Neural progenitor cell (in vitro differentiated cells): ENCODE measurements around the gene SMARCC2. TPM values are rescaled to one million over a fixed set of nuclear protein-coding genes. Genes with fewer than 3 reads are reported as not detected.
"Not testable (repeated sequence)": the region's sequence is repeated elsewhere in the genome, so short reads cannot be mapped to it uniquely, and the experiment has no call there.

Experiments
- DNase-seq: peaks from one replicate; pipeline ENCODE4 v3.0.0-alpha.2; 2016; ENCODE audit warnings: low spot score
- H2AFZ ChIP-seq: fragments of 200-600 bp; sonication (generic); replicated peaks from 2 replicates; pipeline ENCODE4 v1.6.1; 2016; ENCODE audit warnings: antibody characterized with exemption
- H3F3A ChIP-seq: fragments of 200-600 bp; sonication (generic); 2 replicates; pipeline ENCODE4 v1.6.1; 2016; ENCODE audit warnings: antibody characterized with exemption, low read depth
- H3K27ac ChIP-seq: fragments of 200-600 bp; sonication (generic); 2 replicates; pipeline ENCODE4 v1.5.1; 2016; ENCODE audit warnings: mild to moderate bottlenecking
- H3K27me3 ChIP-seq: fragments of 200-600 bp; sonication (generic); 2 replicates; pipeline ENCODE4 v1.6.1; 2016; ENCODE audit warnings: mild to moderate bottlenecking, moderate library complexity
- H3K36me3 ChIP-seq: fragments of 200-600 bp; sonication (generic); 2 replicates; pipeline ENCODE4 v1.5.1; 2016
- H3K4me1 ChIP-seq: fragments of 200-600 bp; sonication (generic); 2 replicates; pipeline ENCODE4 v1.6.1; 2016; ENCODE audit warnings: mixed run types
- H3K4me2 ChIP-seq: fragments of 200-600 bp; sonication (generic); 2 replicates; pipeline ENCODE4 v1.6.1; 2016
- H3K4me3 ChIP-seq: fragments of 200-600 bp; sonication (generic); 2 replicates; pipeline ENCODE4 v1.5.1; 2016
- H3K79me2 ChIP-seq: fragments of 200-600 bp; sonication (generic); 2 replicates; pipeline ENCODE4 v1.6.1; 2016; ENCODE audit warnings: low read depth
- H3K9ac ChIP-seq: fragments of 200-600 bp; sonication (generic); 2 replicates; pipeline ENCODE4 v1.6.1; 2016
- H3K9me3 ChIP-seq: fragments of 200-600 bp; sonication (generic); 2 replicates; pipeline ENCODE4 v1.5.1; 2016; ENCODE audit warnings: low read depth
- H4K20me1 ChIP-seq: fragments of 200-600 bp; sonication (generic); 2 replicates; pipeline ENCODE4 v1.6.1; 2016; ENCODE audit warnings: low read depth
- H3K27ac Mint-ChIP-seq: 3 replicates; pipeline ENCODE4 v1.8.0; 2021; ENCODE audit warnings: mixed read lengths
- H3K27me3 Mint-ChIP-seq: 2 replicates; pipeline ENCODE4 v1.8.0; 2022; ENCODE audit warnings: low read depth, mild to moderate bottlenecking, inconsistent platforms, moderate library complexity, mixed read lengths; ENCODE audit not compliant: insufficient read depth
- H3K36me3 Mint-ChIP-seq: 3 replicates; pipeline ENCODE4 v1.8.0; 2021; ENCODE audit warnings: mixed read lengths
- H3K4me1 Mint-ChIP-seq: 3 replicates; pipeline ENCODE4 v1.8.0; 2021; ENCODE audit warnings: mixed read lengths
- H3K4me3 Mint-ChIP-seq: 3 replicates; pipeline ENCODE4 v1.8.0; 2021; ENCODE audit warnings: mild to moderate bottlenecking, moderate library complexity, mixed read lengths
- H3K9me3 Mint-ChIP-seq: 3 replicates; pipeline ENCODE4 v1.8.0; 2020; ENCODE audit warnings: mixed read lengths
- EZH2 ChIP-seq: fragments of 200-600 bp; sonication (generic); IDR thresholded peaks from 2 replicates; pipeline ENCODE4 v1.6.1; 2017; ENCODE audit warnings: antibody characterized with exemption, mild to moderate bottlenecking, moderate library complexity
- EZH2phosphoT487 ChIP-seq: fragments of 200-600 bp; sonication (generic); IDR thresholded peaks from 2 replicates; pipeline ENCODE4 v1.6.1; 2017; ENCODE audit warnings: antibody characterized with exemption
- total RNA-seq: library from RNA; depleted of rRNA; stranded (reverse); fragments of >200 nt; gene quantifications from 2 replicates; pipeline ENCODE4 v1.2.3, GENCODE V29; 2015; ENCODE audit warnings: low replicate concordance
- TF ChIP-seq, protein P1 (sequence below): fragments of 200-600 bp; sonication (generic); IDR thresholded peaks from 2 replicates; pipeline ENCODE4 v1.5.1; 2017; ENCODE audit warnings: antibody characterized with exemption, mild to moderate bottlenecking

SMARCC2 gene
- total RNA-seq, 1 donor from 2014 or later = 103 TPM

DNA sequence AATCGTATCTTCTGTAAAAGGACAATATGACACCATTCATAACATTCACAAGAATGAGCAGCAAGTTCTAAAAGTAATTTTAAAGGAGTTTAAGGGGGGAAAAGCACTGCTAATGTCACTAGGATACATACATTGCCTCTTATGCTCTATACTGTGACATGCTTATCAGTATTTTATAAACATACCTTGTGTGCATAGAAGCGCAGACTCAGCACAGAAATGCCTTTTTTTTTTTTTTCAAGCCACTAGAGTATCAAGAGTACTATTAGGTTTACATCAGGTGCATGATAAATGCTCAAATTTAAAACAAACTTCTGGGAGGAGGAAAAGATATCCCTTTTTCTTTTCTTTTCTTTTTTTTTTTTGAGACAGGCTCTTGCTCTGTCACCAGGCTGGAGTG is 13.6 kb upstream of the SMARCC2 start:
- Histone ChIP-seq H3K4me3 (no peak overlapping the region), H3K9ac (no peak overlapping the region), H3K36me3 (no peaks in the 10 kb centered on the region), H3K79me2 (no peaks in the 10 kb centered on the region), H4K20me1 (no peaks in the 10 kb centered on the region), H2AFZ (no peak overlapping the region), H3K4me1 (no peaks in the 10 kb centered on the region), H3K9me3 (no peaks in the 10 kb centered on the region), H3K4me2 (no peak overlapping the region), H3F3A (peaks cover 30% of the 10 kb centered on the region), H3K27ac (peak overlapping the region; percentile 6), H3K27me3 (no peaks in the 10 kb centered on the region)
- H3K27me3 Mint-ChIP-seq = no peaks in the 10 kb centered on the region
- no peak for DNase-seq
- no peaks in the 10 kb centered on the region for H3K9me3 Mint-ChIP-seq
- peaks cover 11% of the 10 kb centered on the region for H3K36me3 Mint-ChIP-seq
- H3K4me3 Mint-ChIP-seq = no peak overlapping the region
- no peak overlapping the region for H3K27ac Mint-ChIP-seq
- TF ChIP-seq, protein P1, sequence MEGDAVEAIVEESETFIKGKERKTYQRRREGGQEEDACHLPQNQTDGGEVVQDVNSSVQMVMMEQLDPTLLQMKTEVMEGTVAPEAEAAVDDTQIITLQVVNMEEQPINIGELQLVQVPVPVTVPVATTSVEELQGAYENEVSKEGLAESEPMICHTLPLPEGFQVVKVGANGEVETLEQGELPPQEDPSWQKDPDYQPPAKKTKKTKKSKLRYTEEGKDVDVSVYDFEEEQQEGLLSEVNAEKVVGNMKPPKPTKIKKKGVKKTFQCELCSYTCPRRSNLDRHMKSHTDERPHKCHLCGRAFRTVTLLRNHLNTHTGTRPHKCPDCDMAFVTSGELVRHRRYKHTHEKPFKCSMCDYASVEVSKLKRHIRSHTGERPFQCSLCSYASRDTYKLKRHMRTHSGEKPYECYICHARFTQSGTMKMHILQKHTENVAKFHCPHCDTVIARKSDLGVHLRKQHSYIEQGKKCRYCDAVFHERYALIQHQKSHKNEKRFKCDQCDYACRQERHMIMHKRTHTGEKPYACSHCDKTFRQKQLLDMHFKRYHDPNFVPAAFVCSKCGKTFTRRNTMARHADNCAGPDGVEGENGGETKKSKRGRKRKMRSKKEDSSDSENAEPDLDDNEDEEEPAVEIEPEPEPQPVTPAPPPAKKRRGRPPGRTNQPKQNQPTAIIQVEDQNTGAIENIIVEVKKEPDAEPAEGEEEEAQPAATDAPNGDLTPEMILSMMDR = no peak
- TF ChIP-seq EZH2phosphoT487 (no peak), EZH2 (no peak)
- no peaks in the 10 kb centered on the region for H3K4me1 Mint-ChIP-seq

DNA sequence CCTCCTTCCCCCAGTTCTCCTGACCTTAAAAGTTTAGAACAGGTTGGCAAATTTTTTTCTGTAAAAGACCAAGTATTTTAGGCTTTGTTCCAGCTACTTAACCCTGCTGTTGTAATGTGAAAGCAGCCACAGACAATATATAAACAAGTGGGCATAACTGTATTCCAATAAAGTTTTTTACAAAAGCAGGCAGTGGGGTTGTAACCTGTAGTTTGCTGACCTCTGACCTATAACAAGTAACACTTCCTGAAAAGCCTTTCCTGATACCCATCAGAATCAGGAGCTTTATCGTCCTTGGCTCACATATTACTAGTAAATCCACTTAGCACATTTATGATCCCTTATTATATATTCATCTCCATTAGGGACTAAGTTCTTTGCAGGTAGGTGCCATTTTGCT is 13.1 kb upstream of the SMARCC2 start:
- TF ChIP-seq EZH2phosphoT487 (no peak), EZH2 (no peak)
- H3K27ac Mint-ChIP-seq = no peak overlapping the region
- no peaks in the 10 kb centered on the region for H3K9me3 ChIP-seq
- H3F3A ChIP-seq = peaks cover 26% of the 10 kb centered on the region
- peaks cover 2% of the 10 kb centered on the region for H3K27me3 Mint-ChIP-seq
- peaks cover 8% of the 10 kb centered on the region for H3K36me3 Mint-ChIP-seq
- H3K27ac ChIP-seq = peak overlapping the region; percentile 6
- no peaks in the 10 kb centered on the region for H3K79me2 ChIP-seq
- H3K4me3 ChIP-seq = no peak overlapping the region
- H3K4me2 ChIP-seq = no peak overlapping the region
- H3K4me3 Mint-ChIP-seq = no peak overlapping the region
- H3K9ac ChIP-seq = no peak overlapping the region
- no peaks in the 10 kb centered on the region for H3K27me3 ChIP-seq
- no peaks in the 10 kb centered on the region for H3K4me1 ChIP-seq
- no peaks in the 10 kb centered on the region for H3K36me3 ChIP-seq
- DNase-seq = no peak
- H3K9me3 Mint-ChIP-seq = no peaks in the 10 kb centered on the region
- no peaks in the 10 kb centered on the region for H4K20me1 ChIP-seq
- no peak overlapping the region for H2AFZ ChIP-seq
- H3K4me1 Mint-ChIP-seq = no peaks in the 10 kb centered on the region

DNA sequence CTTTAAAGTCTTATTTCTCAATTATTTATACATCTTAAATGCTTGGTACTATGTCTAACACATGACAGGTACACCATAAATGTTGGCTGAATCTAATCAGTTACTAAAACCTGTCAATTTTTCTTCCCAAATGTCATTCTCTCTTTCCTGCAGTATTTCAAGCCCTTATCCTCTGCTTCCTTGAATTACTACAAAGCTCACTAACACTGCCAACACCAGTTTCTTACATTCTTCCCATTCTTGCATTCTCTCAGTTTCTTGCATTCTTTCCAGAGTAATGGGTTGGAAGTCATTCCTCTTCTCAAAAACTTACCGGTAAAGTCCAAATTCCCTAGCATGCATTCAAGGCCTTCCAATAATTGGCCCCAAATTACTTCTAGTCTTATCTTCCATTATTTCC is 9.6 kb upstream of the SMARCC2 start:
- no peak overlapping the region for H3K27ac Mint-ChIP-seq

DNA sequence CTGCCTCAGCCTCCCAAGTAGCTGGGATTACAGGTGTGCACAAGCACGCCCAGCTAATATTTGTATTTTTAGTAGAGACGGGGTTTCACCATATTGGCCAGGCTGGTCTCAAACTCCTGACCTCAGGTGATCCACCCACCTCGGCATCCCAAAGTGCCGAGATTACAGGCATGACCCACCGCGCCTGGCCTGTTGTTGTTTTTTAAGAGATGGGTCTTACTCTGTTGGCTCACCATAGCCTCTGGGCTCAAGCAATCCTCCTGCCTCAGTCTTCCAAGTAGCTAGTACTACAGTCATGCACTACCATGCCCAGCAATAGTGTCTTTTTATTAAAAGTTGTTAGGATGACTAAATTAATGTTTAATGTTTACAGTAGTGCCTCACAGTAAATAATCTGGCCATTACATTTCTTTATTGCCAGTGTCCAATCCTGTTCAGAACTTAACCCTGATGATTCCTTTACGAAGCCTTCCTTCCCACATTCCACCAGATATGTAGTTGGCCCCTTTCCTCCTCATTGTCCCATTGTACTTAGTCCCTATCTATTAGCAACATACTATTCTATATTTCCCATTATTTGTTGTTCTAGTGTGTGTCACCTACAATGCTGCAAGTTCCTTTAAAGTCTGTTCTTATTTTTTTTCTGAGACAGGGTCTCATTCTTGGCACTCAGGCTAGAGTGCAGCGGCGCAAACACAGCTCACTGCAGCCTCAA is 8.8 kb upstream of the SMARCC2 start:
- no peak overlapping the region for H2AFZ ChIP-seq
- no peak for DNase-seq
- H3K27ac ChIP-seq = no peak overlapping the region
- H4K20me1 ChIP-seq = no peaks in the 10 kb centered on the region
- peaks cover 7% of the 10 kb centered on the region for H3F3A ChIP-seq
- Mint-ChIP-seq H3K9me3 (no peaks in the 10 kb centered on the region), H3K27me3 (peaks cover 5% of the 10 kb centered on the region), H3K4me3 (no peak overlapping the region), H3K4me1 (no peaks in the 10 kb centered on the region), H3K27ac (no peak overlapping the region), H3K36me3 (no peaks in the 10 kb centered on the region)
- H3K36me3 ChIP-seq = no peaks in the 10 kb centered on the region
- no peaks in the 10 kb centered on the region for H3K27me3 ChIP-seq
- H3K9ac ChIP-seq = no peak overlapping the region
- no peak overlapping the region for H3K4me2 ChIP-seq
- no peak for TF ChIP-seq EZH2phosphoT487
- TF ChIP-seq, protein P1 = no peak
- TF ChIP-seq EZH2 = no peak
- H3K4me1 ChIP-seq = no peaks in the 10 kb centered on the region
- H3K79me2 ChIP-seq = no peaks in the 10 kb centered on the region
- H3K4me3 ChIP-seq = no peak overlapping the region
- no peaks in the 10 kb centered on the region for H3K9me3 ChIP-seq

More for the DNA sequence above, 9.6 kb upstream of the SMARCC2 start:
- no peak overlapping the region for H3K4me2 ChIP-seq
- no peaks in the 10 kb centered on the region for H4K20me1 ChIP-seq
- Mint-ChIP-seq H3K27me3 (peaks cover 2% of the 10 kb centered on the region), H3K36me3 (no peaks in the 10 kb centered on the region), H3K4me3 (no peak overlapping the region), H3K9me3 (no peaks in the 10 kb centered on the region), H3K4me1 (no peaks in the 10 kb centered on the region)
- H3K79me2 ChIP-seq = no peaks in the 10 kb centered on the region
- H3K9me3 ChIP-seq = no peaks in the 10 kb centered on the region
- no peaks in the 10 kb centered on the region for H3K4me1 ChIP-seq
- TF ChIP-seq EZH2phosphoT487 (no peak), EZH2 (no peak)
- TF ChIP-seq, protein P1 = no peak
- H3K36me3 ChIP-seq = no peaks in the 10 kb centered on the region
- DNase-seq = no peak
- no peaks in the 10 kb centered on the region for H3K27me3 ChIP-seq
- H3K9ac ChIP-seq = no peak overlapping the region
- H3K27ac ChIP-seq = no peak overlapping the region
- no peak overlapping the region for H2AFZ ChIP-seq
- H3K4me3 ChIP-seq = no peak overlapping the region
- H3F3A ChIP-seq = peaks cover 7% of the 10 kb centered on the region

DNA sequence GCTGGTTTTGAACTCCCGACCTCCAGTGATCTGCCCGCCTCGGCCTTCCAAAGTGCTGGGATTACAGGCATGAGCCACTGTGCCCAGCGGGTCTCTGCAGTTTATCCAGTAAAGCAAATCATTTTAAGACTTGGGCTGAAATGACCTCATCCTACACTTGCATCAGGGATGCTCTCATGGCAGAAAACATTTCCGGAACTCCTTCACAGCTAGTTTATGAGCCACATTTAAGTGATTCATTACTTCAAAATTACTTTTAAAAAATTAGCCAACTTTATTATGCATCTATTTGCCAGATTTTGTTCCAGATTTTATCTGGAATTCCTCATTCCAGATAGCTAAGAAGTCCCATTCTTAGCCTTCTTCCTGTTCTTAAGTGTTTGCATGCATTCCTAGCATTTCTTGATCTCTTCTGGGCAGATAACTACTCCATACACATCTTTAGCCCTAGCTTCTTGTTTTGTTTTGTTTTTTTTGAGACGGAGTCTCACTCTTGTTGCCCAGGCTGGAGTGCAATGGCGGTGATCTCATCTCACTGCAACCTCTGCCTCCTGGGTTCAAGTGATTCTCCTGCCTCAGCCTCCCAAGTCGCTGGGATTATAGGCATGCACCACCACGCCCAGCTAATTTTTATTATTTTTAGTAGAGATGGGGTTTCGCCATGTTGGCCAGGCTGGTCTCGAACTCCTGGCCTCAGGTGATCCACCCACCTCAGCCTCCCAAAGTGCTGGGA is 7.7 kb upstream of the SMARCC2 start:
- H3F3A ChIP-seq, H3K4me3 Mint-ChIP-seq: not testable (repeated sequence)

More for the DNA sequence above, 7.7 kb upstream of the SMARCC2 start:
- not testable (repeated sequence) for H3K9me3 ChIP-seq, H3K27ac Mint-ChIP-seq, H3K9me3 Mint-ChIP-seq, H3K4me3 ChIP-seq, H3K4me2 ChIP-seq, DNase-seq, H3K36me3 Mint-ChIP-seq, H3K4me1 ChIP-seq, H4K20me1 ChIP-seq, H3K27me3 ChIP-seq, H3K9ac ChIP-seq, H3K27ac ChIP-seq, H2AFZ ChIP-seq, H3K4me1 Mint-ChIP-seq, H3K27me3 Mint-ChIP-seq, H3K79me2 ChIP-seq, H3K36me3 ChIP-seq
